ENCODE data around the gene MROH7.

Gene MROH7

GRCh38 chr1:54698346-54698745 lies 56.8 kb downstream of the MROH7 start:
- no peak for DNase-seq (ENCODE audit: low spot score)

DNA sequence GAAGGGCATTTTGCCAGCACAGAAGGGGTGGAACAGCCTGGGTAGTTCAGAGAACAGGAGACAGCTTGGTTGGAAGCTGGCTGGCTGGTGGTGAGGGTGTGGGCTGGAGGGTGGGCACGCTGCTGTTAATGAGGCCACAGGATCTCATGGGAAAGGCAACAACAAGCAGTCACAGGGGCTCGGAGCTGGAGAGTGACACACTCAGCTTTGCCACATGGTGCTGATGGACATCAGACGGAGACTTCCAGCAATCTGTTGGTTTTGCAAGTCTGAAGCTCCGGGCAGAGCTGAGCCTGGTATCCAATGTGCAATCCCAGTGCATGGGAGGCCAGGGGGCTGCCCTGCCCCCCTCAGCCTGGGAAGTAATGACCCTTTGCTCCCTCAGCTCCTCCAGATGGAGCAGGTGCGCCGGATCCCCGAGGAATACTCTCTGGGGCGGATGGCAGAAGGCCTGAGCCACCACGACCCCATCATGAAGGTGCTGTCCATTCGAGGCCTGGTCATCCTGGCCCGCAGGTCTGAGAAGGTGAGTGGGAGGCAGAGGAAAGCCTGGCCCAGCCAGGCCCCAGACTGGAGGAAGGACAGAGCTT lies 58.4 kb downstream of the MROH7 start:
- no peak for DNase-seq (ENCODE audit: low spot score)

DNA sequence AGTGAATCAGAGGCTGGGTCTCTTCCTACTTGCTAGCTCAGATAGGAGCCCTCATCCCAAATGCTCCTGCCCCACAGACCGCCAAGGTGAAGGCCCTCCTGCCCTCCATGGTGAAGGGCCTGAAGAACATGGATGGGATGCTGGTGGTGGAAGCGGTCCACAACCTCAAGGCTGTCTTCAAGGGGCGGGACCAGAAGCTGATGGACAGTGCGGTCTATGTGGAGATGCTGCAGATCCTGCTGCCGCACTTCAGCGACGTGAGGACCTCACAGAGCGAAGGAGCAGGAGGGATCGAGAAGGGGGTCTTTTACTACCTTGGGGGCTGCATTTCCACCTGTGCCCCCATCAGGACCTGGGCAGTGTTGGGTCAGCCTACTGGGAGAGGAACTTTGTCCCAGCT lies 59.5 kb downstream of the MROH7 start:
- no peak for DNase-seq (ENCODE audit: low spot score)

- DNase-seq (ENCODE audit: low spot score) = no peak
Measured at GRCh38 chr1:54701996-54702395, 60.4 kb downstream of the MROH7 start.

DNA sequence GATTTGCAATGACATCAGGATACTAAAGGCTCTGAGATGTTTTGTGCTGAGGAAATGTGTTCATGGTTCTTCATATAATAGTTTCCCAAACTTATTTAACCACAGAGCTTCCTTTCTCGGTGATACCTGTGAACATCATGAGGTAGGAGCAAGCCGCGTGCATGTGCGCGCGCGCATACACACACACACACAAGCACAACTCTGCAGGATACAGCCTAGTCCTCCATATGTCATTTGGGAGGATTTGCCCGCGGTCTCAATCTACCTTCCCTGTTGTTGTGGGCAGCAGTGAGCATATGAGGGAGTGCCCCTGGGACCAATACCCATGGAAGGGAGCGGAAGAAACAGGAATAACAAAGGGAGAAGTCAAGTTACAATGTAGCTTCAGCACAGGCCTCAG lies 61.9 kb downstream of the MROH7 start:
- no peak for DNase-seq (ENCODE audit: low spot score)

DNA sequence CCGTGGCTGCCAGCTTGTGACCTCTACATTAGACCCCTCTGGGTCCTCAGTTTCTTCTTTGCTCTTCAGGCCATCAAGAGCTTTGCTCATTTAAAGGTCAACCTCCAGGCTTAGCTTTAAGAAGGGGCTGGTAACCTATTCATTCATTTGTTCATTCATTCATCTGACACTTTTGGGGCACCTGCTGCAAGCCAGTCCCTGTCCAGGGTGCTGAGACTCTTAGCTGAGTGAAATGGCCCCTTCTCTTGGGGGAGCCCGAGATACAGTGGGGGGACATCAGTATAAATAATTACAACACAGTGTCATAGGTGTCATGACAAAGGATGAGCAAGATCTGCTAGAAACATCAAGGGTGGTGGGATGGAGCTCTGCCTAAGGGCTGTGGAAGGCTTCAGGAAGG lies 63.6 kb downstream of the MROH7 start:
- DNase-seq (ENCODE audit: low spot score) = no peak

DNA sequence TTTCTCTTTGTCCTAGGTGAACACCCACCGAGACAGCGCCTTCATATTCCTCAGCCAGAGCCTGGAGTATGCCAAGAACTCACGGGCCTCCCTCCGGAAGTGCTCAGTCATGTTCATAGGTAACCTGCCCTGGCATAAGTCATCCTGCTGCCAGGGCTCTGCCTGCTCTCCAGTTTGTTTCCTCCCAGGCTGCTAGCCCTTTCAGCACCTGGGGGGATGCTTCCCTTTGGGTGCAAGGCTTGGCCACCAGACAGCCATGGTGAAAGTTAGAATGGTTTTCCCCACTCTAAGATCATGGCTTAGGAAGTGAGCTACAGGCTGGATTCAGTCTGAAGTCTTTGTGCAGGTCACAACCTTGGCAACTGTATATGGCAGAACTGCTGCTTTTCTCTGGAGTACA lies 64.8 kb downstream of the MROH7 start:
- DNase-seq (ENCODE audit: low spot score) = no peak

DNA sequence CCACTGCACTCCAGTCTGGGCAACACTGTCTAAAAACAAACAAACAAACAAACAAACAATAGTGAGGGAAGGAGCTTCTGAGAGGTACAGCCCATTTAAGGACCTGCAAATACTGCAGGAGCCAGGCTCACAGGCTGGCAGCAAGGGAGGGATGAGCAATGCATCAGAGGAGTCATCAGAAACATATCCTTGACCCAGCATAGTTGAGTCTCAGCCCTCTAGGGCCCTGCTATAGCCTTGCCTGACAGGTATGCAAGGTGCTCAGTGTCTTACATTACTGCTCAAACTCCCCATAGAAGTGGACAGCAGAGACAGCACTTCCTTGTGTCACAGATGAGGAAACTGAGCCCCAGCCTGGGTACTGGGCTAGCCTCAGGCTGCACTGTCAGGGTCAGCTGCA lies 66.8 kb downstream of the MROH7 start:
- no peak for DNase-seq (ENCODE audit: low spot score)

GRCh38 chr1:54709547-54710292 lies 68.1 kb downstream of the MROH7 start:
- no peak for DNase-seq (ENCODE audit: low spot score)

DNA sequence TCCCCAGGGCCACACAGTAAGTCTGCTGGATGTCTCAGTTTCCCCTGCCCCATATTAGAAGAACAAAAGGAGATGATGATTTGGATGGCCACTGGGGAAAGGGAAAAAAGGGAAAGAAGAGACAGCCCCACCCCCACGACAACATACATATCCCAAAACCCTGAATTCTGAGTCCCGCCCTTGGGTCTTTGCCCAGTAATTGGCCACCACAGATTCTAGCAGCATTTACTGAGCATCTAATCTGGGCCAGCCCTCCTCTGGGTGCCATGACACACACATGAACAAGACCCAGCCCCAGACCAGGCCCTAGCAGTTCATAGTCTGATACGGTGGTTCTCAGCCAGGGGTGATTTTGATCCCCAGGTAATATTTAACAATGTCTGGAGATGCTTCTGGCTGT lies 68.8 kb downstream of the MROH7 start:
- no peak for DNase-seq (ENCODE audit: low spot score)

- no peak for DNase-seq (ENCODE audit: low spot score)
Measured at GRCh38 chr1:54710841-54711240, 69.3 kb downstream of the MROH7 start.

- no peak for DNase-seq (ENCODE audit: low spot score)
Measured at GRCh38 chr1:54711536-54711935, 70.0 kb downstream of the MROH7 start.

DNA sequence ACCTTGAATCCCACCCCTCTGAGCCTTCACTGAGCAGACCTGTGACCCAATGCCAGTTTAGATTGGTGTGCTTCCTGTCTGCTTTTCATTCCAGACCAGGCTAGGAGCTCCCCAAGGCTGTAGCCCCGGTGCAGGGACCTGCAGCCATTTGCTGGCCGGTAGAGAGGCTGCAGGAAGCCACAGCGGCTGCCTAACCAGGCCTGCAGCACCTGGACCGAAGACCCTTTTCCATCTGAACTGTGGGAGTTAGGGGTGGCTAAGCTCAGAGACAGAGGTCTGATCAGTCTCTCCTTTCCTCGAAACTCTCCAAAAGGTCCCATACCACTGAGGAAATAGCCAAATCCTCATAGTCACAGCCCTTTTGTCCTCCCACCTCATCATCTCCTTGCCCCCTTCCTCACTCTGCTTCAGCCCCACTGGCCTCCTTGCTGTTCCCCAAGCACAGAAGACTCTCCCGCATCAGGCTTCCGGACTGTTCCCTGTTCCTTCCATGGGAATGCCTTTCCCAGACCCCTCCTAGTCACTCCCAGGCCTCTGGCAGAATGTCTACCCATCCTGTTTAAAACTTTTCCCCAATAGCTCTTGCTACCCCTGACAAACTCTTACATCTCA lies 73.4 kb downstream of the MROH7 start:
- DNase-seq (ENCODE audit: low spot score) = no peak

DNA sequence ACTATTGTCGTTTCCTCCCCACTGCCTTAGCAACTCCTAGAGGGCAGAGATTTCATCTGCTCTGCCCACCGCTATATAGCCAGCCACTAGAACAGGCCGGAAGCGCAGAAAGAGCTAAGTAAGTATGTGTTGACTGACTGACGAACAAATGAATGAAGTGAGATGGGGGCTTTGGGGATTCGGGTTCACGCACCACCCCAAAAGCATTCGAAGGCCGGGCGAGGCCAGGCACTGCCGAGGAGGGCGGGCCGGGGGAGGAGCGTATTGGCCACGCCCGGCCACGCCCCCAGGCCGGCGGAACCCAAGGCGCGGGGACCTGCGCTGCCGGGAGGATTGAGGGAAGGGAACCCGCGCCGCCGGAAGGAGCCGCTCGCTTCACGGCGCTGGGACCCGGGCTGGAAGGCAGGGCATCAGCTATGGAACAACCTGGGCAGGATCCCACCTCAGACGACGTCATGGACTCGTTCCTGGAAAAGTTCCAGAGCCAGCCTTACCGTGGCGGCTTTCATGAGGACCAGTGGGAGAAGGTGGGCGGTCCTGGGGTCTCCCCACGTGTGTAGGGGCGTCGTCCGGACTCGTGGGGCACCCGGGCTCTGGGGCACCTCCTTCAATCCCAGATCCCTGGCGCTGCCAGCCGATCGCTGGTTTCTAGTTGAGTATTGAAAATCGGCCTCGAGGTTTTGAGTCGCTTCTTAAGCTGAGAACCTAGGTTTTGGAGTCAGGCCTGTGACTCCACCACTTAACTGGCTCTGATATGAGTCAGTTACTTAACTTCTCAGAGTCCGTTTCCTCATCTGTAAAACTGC lies 74.1 kb downstream of the MROH7 start, which contains the start of gene TTC4:
TTC4 (plus strand) TSS at position 369 of the 806 bp plus-strand sequence; CDS start at position 417, 48 bp downstream.
- DNase-seq (ENCODE audit: low spot score) = peak; percentile 91

- DNase-seq (ENCODE audit: low spot score) = peak; percentile 24
Measured at GRCh38 chr1:54716299-54717047, 74.9 kb downstream of the MROH7 start.

- no peak for DNase-seq (ENCODE audit: low spot score)
Measured at GRCh38 chr1:54721719-54722118, 80.1 kb downstream of the MROH7 start.

DNA sequence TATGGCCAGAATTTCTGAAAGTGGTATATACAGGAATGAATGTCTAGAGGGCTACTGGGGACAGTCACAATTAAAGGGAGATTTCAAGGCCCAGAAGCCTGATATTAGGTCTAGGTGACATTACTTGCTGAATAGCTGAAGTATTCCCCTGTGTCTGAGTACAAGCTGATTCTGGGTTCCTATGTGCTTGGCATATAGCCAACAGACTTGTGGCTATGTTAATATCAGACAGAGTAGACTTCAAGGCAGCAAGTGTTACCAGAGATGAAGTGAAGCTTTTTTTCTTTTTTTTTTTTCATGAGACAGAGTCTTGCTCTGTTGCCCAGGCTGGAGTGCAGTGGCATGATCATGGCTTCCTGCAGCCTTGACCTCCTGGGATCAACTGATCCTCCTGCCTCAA lies 82.4 kb downstream of the MROH7 start:
- DNase-seq (ENCODE audit: low spot score) = no peak

- no peak for DNase-seq (ENCODE audit: low spot score)
Measured at GRCh38 chr1:54724771-54725170, 83.2 kb downstream of the MROH7 start.

GRCh38 chr1:54728027-54728426 lies 86.4 kb downstream of the MROH7 start:
- DNase-seq (ENCODE audit: low spot score) = no peak

GRCh38 chr1:54736685-54737084 lies 95.1 kb downstream of the MROH7 start:
- no peak for DNase-seq (ENCODE audit: low spot score)

GRCh38 chr1:54738244-54738643 lies 96.7 kb downstream of the MROH7 start:
- no peak for DNase-seq (ENCODE audit: low spot score)

GRCh38 chr1:54741531-54741930 lies 99.9 kb downstream of the MROH7 start:
- DNase-seq (ENCODE audit: low spot score) = no peak
